ENCODE data around the gene MUC5AC.

Gene MUC5AC

DNA sequence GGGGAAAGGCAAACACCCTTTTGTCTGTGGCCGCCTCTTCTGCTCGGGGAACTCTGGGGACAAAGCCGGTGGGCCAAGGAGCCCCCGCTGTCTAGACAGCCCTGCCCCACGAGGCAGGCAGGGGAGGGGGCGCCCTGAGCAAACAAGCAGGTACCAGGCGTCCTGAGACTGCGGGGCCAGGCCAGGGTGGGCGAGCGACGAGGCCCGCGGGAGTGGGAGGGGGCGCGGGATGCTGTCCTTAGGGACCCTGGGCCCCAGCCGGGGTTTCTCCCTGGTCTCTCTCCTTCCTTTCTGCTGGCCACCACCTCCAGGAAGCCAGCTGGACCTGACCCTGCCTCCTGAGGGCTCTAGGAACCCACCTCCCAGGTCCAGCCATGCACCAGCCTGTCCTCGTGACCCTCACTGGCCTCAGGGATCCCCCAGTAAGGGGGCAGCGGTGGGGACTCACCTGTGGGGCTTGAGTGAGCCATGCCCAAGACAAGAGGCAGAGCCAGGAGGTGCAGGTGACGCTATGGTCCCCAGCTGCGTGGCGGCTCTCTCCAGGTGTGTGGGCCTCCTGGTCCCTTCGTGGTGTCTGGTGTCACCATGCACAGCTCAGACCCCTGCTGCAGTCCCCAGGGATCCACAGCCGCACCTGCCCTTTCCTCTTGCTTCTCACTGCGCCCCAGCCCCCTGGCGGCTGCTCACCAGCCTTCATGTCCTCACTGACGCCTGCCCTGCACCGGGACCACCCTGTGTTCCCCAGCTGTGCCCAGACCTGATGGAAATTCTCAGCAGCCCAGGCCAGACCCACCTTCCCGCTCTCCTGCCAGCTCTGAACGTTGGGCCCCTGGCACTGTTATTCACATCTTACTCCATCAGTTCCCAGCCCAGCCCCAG, 26.5 kb upstream of the MUC5AC start:
- DNase-seq (ENCODE audit: low read depth, low spot score), result no peak
- H3K4me3 ChIP-seq (ENCODE audit: low read depth, low read length), result no peak overlapping the region
- in situ Hi-C loops (cut with HindIII; ENCODE audit: low sequenced_read_pairs), result no loop called here
- no peak for TF ChIP-seq CTCF (IDR thresholded peaks at IDR 0.05; ENCODE audit: low read depth, low read length)

DNA sequence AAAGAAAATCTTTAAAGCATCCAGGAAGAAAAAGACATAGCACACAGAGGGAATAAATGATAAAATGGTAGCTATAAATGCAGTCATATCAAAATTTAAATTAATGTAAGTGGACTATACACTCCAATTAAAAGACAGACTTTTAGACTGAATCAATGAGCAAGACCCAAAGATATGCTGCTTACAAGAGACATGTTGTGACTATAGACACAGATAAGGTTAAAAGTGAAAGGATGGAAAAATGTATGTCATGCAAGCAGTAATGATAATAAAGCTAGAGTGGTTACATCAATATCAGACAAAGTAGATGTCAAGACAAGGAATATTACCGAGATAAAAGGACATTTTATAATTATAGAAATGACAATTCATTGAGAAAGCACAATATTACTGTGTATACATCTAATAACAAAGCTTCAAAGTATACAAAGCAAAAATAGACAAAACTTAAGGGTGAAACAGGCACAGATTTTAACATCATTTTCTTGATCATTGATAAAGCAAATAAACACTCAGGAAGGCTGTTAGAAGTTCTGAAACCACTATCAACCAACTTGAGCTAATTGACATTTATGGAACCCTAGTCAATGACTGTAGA, 22.8 kb upstream of the MUC5AC start:
- in situ Hi-C loops (cut with HindIII; ENCODE audit: low sequenced_read_pairs), result no loop called here
- no peak for TF ChIP-seq CTCF (IDR thresholded peaks at IDR 0.05; ENCODE audit: low read depth, low read length)
- no peak for DNase-seq (ENCODE audit: low read depth, low spot score)
- H3K4me3 ChIP-seq (ENCODE audit: low read depth, low read length), result no peak overlapping the region

DNA sequence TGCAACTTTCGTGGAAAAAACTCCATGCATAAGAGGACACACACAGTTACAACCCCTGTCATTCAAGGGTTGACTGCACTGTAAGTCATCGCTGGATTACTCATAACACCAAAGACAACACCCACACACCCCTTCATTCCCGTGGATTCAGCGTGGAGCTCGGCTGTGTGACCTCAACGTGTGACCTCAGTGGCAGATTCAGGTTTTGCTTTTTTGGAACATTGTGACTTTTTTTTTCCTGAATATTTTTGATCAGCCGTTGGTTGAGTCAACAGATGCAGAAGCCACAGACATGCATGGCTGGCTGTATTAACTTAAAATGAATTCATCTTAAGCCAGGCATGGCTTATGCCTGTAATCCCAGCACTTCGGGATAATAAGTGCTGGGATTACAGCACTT, 19.7 kb upstream of the MUC5AC start:
- in situ Hi-C loops (cut with HindIII; ENCODE audit: low sequenced_read_pairs), result no loop called here
- peak; percentile 26 for DNase-seq (ENCODE audit: low read depth, low spot score)
- no peak for TF ChIP-seq CTCF (IDR thresholded peaks at IDR 0.05; ENCODE audit: low read depth, low read length)

GRCh38 chr11:1139441-1140083, 18.2 kb upstream of the MUC5AC start:
- no peak overlapping the region for H3K4me3 ChIP-seq (ENCODE audit: low read depth, low read length)
- DNase-seq (ENCODE audit: low read depth, low spot score), result peak; percentile 44
- TF ChIP-seq CTCF (IDR thresholded peaks at IDR 0.05; ENCODE audit: low read depth, low read length), result no peak
- in situ Hi-C loops (cut with HindIII; ENCODE audit: low sequenced_read_pairs), result no loop called here

More for the DNA sequence above, 19.7 kb upstream of the MUC5AC start:
- no peak overlapping the region for H3K4me3 ChIP-seq (ENCODE audit: low read depth, low read length)

GRCh38 chr11:1140642-1141490, 16.9 kb upstream of the MUC5AC start:
- in situ Hi-C loops (cut with HindIII; ENCODE audit: low sequenced_read_pairs), result no loop called here
- no peak for DNase-seq (ENCODE audit: low read depth, low spot score)
- H3K4me3 ChIP-seq (ENCODE audit: low read depth, low read length), result no peak overlapping the region
- TF ChIP-seq CTCF (IDR thresholded peaks at IDR 0.05; ENCODE audit: low read depth, low read length), result no peak

DNA sequence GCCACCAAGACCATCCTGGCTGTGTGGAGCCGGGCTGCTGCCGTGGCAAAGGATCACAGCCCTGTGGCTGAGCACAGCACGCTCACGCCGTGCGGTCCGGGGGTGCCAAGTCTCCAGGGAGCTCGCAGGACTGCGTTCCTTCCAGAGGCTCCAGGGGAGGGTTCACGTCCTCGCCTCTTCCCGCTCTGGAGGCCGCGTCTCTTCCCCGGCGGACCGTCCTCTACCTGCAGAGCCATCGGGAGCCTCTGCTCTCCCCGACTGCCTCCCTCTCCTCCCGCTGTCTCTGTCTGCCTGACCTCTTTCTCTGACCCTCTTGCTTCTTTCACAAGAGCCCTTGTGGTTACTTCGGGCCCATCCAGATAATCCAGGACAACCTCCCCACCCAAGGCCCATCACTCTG, 11.4 kb upstream of the MUC5AC start:
- TF ChIP-seq CTCF (IDR thresholded peaks at IDR 0.05; ENCODE audit: low read depth, low read length), result no peak
- H3K4me3 ChIP-seq (ENCODE audit: low read depth, low read length), result no peak overlapping the region
- no peak for DNase-seq (ENCODE audit: low read depth, low spot score)
- in situ Hi-C loops (cut with HindIII; ENCODE audit: low sequenced_read_pairs), result no loop called here

Measured in astrocyte of the spinal cord (primary cell).